Thyroid gland (tissue), 4 donors: ENCODE data around the gene THOC2.

ENCODE experiments used
- POLR2A ChIP-seq, 2 donors: fragments of 450-650 bp; IDR thresholded peaks; one replicate each; pipeline ENCODE4 v1.6.1; 2017; ENCODE audit warnings: antibody characterized with exemption in 2 of 2, mild to moderate bottlenecking in 2 of 2, moderate library complexity in 1 of 2
- TF ChIP-seq, protein P1 (sequence below), 6 experiments: fragments of 200-600 bp in 3 of 6; fragments of 450-650 bp in 3 of 6; sonication (generic) in 3 of 6; IDR thresholded peaks; one replicate each; pipeline ENCODE4 v1.5.1; 2016 to 2019; ENCODE audit warnings: antibody characterized with exemption in 6 of 6, mild to moderate bottlenecking in 2 of 6, inconsistent platforms in 1 of 6, moderate library complexity in 1 of 6

DNA sequence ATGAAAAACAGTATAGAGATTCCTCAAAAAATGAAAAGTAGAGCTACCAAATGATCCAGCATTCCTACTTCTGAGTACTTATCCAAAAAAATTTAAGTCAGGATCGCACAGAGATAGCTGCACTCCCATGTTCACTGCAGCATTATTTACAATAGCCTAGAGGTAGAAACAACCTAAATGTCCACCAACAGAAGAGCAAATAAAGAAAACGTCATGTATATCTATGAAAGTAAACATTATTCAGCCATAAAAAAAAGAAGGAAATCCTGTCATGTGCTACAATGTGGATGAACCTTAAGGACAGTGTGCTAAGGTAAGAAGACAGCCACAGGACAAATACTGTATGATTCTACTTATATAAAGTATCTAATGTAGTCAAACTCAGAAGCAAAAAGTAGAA, 12.4 kb downstream of the THOC2 start:
- TF ChIP-seq, protein P1, sequence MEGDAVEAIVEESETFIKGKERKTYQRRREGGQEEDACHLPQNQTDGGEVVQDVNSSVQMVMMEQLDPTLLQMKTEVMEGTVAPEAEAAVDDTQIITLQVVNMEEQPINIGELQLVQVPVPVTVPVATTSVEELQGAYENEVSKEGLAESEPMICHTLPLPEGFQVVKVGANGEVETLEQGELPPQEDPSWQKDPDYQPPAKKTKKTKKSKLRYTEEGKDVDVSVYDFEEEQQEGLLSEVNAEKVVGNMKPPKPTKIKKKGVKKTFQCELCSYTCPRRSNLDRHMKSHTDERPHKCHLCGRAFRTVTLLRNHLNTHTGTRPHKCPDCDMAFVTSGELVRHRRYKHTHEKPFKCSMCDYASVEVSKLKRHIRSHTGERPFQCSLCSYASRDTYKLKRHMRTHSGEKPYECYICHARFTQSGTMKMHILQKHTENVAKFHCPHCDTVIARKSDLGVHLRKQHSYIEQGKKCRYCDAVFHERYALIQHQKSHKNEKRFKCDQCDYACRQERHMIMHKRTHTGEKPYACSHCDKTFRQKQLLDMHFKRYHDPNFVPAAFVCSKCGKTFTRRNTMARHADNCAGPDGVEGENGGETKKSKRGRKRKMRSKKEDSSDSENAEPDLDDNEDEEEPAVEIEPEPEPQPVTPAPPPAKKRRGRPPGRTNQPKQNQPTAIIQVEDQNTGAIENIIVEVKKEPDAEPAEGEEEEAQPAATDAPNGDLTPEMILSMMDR (IDR thresholded peaks at IDR 0.05) = no peak
- TF ChIP-seq POLR2A (IDR thresholded peaks at IDR 0.05) = no peak
